Breast epithelium (tissue), 4 donors: ENCODE data around the gene ADARB1. TPM values are rescaled to one million over a fixed set of nuclear protein-coding genes. Genes with fewer than 3 reads are reported as not detected.

Experiments used
- DNase-seq, 2 donors: peaks; one replicate each; pipeline ENCODE4 v3.0.0-alpha.2; 2019; ENCODE audit warnings: low spot score in 2 of 2
- H3K27ac ChIP-seq, 2 donors: fragments of 200-600 bp; sonication (generic) in 1 of 2; one replicate each; pipeline ENCODE4 v1.5.1; 2016 to 2019; ENCODE audit warnings: mild to moderate bottlenecking in 1 of 2
- H3K27me3 ChIP-seq, 2 donors: fragments of 200-600 bp; sonication (generic) in 1 of 2; one replicate each; pipeline versions ENCODE4 v1.5.1 to v1.6.0; 2017 to 2019; ENCODE audit warnings: control low read depth in 1 of 2, mild to moderate bottlenecking in 1 of 2
- H3K36me3 ChIP-seq: fragments of 200-600 bp; one replicate; pipeline ENCODE4 v1.5.1; 2019
- H3K4me1 ChIP-seq, 2 donors: fragments of 200-600 bp; sonication (generic); one replicate each; pipeline ENCODE4 v1.5.1; 2016 to 2019; ENCODE audit warnings: control low read depth in 1 of 2
- H3K4me3 ChIP-seq, 3 donors: fragments of 200-600 bp; sonication (generic); 1 replicate in 2 of 3; 2 replicates in 1 of 3; pipeline ENCODE4 v1.5.1; 2016 to 2019; ENCODE audit warnings: mild to moderate bottlenecking in 3 of 3, moderate library complexity in 2 of 3
- H3K9me3 ChIP-seq, 2 donors: fragments of 200-600 bp; sonication (generic) in 1 of 2; one replicate each; pipeline ENCODE4 v1.5.1; 2016 to 2019; ENCODE audit warnings: control low read depth in 1 of 2
- CTCF ChIP-seq, 3 donors: fragments of 450-650 bp; IDR thresholded peaks; one replicate each; pipeline ENCODE4 v1.5.1; 2016 to 2017; ENCODE audit warnings: antibody characterized with exemption in 3 of 3, mild to moderate bottlenecking in 3 of 3, moderate library complexity in 3 of 3
- POLR2A ChIP-seq: fragments of 450-650 bp; IDR thresholded peaks from one replicate; pipeline ENCODE4 v1.6.1; 2016; ENCODE audit warnings: antibody characterized with exemption, mild to moderate bottlenecking, moderate library complexity
- POLR2AphosphoS5 ChIP-seq, 3 donors: sonication (generic); formaldehyde crosslinking; IDR thresholded peaks; one replicate each; pipeline ENCODE4 v1.6.1; 2017; ENCODE audit warnings: antibody characterized with exemption in 3 of 3
- intact Hi-C: fragments of 100-400 bp; cut with DNase I; formaldehyde crosslinking; loops from one replicate; pipeline ENCODE4 v1.15.1; 2023; ENCODE audit warnings: low total_unique reads
- total RNA-seq, 3 donors: library from RNA; depleted of rRNA; stranded (reverse); fragments of >200 nt; gene quantifications; one replicate each; pipeline ENCODE4 v1.1.0, GENCODE V29; 2016

The ADARB1 gene
- total RNA-seq, 3 donors from 2014 or later: 19.9 to 21.3 (median 20.0) TPM

- Histone ChIP-seq H3K9me3 (no peaks in the 10 kb centered on the region), H3K27me3 (no peaks in the 10 kb centered on the region), H3K4me1 (peaks cover 0 to 9% of the 10 kb centered on the region in 2 donors), H3K4me3 (no peak overlapping the region), H3K36me3 (no peaks in the 10 kb centered on the region), H3K27ac (no peak overlapping the region)
- TF ChIP-seq POLR2AphosphoS5 (IDR thresholded peaks at IDR 0.05) (no peak), CTCF (IDR thresholded peaks at IDR 0.05) (no peak), POLR2A (no peak)
- no peak for DNase-seq
- intact Hi-C loops: no loop called here
Measured at GRCh38 chr21:45167796-45168222, 93.4 kb downstream of the ADARB1 start.

- Histone ChIP-seq H3K27me3 (no peaks in the 10 kb centered on the region), H3K9me3 (no peaks in the 10 kb centered on the region), H3K36me3 (no peaks in the 10 kb centered on the region), H3K4me1 (peaks cover 0 to 1% of the 10 kb centered on the region in 2 donors), H3K27ac (no peak overlapping the region), H3K4me3 (no peak overlapping the region)
- TF ChIP-seq CTCF (IDR thresholded peaks at IDR 0.05): no peak
- no peak for TF ChIP-seq POLR2A
- no peak for TF ChIP-seq POLR2AphosphoS5 (IDR thresholded peaks at IDR 0.05)
- no peak for DNase-seq
- intact Hi-C loops: no loop called here
Measured at GRCh38 chr21:45168522-45168921, 94.1 kb downstream of the ADARB1 start.

GRCh38 chr21:45169001-45169400 is 94.6 kb downstream of the ADARB1 start:
- no peaks in the 10 kb centered on the region for H3K27me3 ChIP-seq
- H3K9me3 ChIP-seq: no peaks in the 10 kb centered on the region
- H3K36me3 ChIP-seq: no peaks in the 10 kb centered on the region
- H3K4me3 ChIP-seq: no peak overlapping the region
- DNase-seq: no peak
- no peak overlapping the region for H3K27ac ChIP-seq
- TF ChIP-seq POLR2AphosphoS5 (IDR thresholded peaks at IDR 0.05) (no peak), POLR2A (no peak)
- no peaks in the 10 kb centered on the region for H3K4me1 ChIP-seq
- intact Hi-C loops: no loop called here

GRCh38 chr21:45169682-45170081 is 95.3 kb downstream of the ADARB1 start:
- Histone ChIP-seq H3K9me3 (no peaks in the 10 kb centered on the region), H3K27me3 (no peaks in the 10 kb centered on the region), H3K27ac (no peak overlapping the region), H3K4me1 (no peaks in the 10 kb centered on the region), H3K4me3 (no peak overlapping the region), H3K36me3 (no peaks in the 10 kb centered on the region)
- DNase-seq: no peak
- TF ChIP-seq POLR2A (no peak), CTCF (IDR thresholded peaks at IDR 0.05) (no peak), POLR2AphosphoS5 (IDR thresholded peaks at IDR 0.05) (no peak)
- intact Hi-C loops: no loop called here

GRCh38 chr21:45170987-45171386 is 96.6 kb downstream of the ADARB1 start:
- no peak overlapping the region for H3K4me3 ChIP-seq
- H3K36me3 ChIP-seq: no peaks in the 10 kb centered on the region
- no peaks in the 10 kb centered on the region for H3K9me3 ChIP-seq
- intact Hi-C loops: no loop called here
- DNase-seq: no peak
- H3K4me1 ChIP-seq: no peaks in the 10 kb centered on the region
- no peaks in the 10 kb centered on the region for H3K27me3 ChIP-seq
- H3K27ac ChIP-seq: no peak overlapping the region
- TF ChIP-seq POLR2AphosphoS5 (IDR thresholded peaks at IDR 0.05): no peak

- intact Hi-C loops: no loop called here
- no peak overlapping the region for H3K27ac ChIP-seq
- H3K27me3 ChIP-seq: no peaks in the 10 kb centered on the region
- no peaks in the 10 kb centered on the region for H3K36me3 ChIP-seq
- H3K4me3 ChIP-seq: no peak overlapping the region
- TF ChIP-seq POLR2AphosphoS5 (IDR thresholded peaks at IDR 0.05) (no peak), CTCF (IDR thresholded peaks at IDR 0.05) (no peak), POLR2A (no peak)
- no peaks in the 10 kb centered on the region for H3K9me3 ChIP-seq
- H3K4me1 ChIP-seq: no peaks in the 10 kb centered on the region
- DNase-seq: no peak
Measured at GRCh38 chr21:45172420-45172819, 98.0 kb downstream of the ADARB1 start.
